ENCODE data around the gene RPL31.

Gene RPL31

GRCh38 chr2:101023327-101024107, 21.4 kb downstream of the RPL31 start:
- DNase-seq (ENCODE audit: low read depth) = no peak
- TF ChIP-seq, protein P1, sequence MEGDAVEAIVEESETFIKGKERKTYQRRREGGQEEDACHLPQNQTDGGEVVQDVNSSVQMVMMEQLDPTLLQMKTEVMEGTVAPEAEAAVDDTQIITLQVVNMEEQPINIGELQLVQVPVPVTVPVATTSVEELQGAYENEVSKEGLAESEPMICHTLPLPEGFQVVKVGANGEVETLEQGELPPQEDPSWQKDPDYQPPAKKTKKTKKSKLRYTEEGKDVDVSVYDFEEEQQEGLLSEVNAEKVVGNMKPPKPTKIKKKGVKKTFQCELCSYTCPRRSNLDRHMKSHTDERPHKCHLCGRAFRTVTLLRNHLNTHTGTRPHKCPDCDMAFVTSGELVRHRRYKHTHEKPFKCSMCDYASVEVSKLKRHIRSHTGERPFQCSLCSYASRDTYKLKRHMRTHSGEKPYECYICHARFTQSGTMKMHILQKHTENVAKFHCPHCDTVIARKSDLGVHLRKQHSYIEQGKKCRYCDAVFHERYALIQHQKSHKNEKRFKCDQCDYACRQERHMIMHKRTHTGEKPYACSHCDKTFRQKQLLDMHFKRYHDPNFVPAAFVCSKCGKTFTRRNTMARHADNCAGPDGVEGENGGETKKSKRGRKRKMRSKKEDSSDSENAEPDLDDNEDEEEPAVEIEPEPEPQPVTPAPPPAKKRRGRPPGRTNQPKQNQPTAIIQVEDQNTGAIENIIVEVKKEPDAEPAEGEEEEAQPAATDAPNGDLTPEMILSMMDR (conservative IDR thresholded peaks at IDR 0.05; ENCODE audit: low read length) = no peak
- no peak overlapping the region for H3K4me3 ChIP-seq (ENCODE audit: low read length)

- no peak for DNase-seq (ENCODE audit: low read depth)
- no peak overlapping the region for H3K4me3 ChIP-seq (ENCODE audit: low read length)
- TF ChIP-seq, protein P1 (conservative IDR thresholded peaks at IDR 0.05; ENCODE audit: low read length) = no peak
Measured at GRCh38 chr2:101025561-101025960, 23.5 kb downstream of the RPL31 start.

DNA sequence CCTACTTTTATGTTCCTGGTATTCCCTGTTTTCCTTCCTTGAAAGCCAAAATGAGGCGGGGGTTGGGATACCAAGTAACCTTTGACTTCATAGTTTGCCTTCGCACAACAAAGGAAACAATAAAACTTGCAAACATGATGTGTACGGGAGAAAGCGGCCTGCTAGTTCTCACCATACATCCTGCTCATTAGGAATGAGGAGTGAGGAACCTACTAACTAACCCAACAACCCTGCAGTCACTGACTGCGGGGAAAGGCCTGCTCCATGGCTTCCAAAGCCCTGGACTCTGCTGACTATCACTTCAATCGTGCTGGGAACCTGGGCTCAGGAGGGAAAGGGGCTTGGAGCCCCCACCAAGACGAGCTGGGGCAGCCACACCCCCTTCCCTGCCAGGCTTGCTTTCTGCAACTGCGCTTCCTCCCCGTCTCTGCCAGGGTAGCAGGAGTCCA, 24.2 kb downstream of the RPL31 start:
- no peak overlapping the region for H3K4me3 ChIP-seq (ENCODE audit: low read length)
- DNase-seq (ENCODE audit: low read depth) = no peak
- TF ChIP-seq, protein P1 (conservative IDR thresholded peaks at IDR 0.05; ENCODE audit: low read length) = no peak

GRCh38 chr2:101026923-101027469, 24.9 kb downstream of the RPL31 start:
- no peak for DNase-seq (ENCODE audit: low read depth)
- no peak overlapping the region for H3K4me3 ChIP-seq (ENCODE audit: low read length)
- TF ChIP-seq, protein P1 (conservative IDR thresholded peaks at IDR 0.05; ENCODE audit: low read length) = no peak

DNA sequence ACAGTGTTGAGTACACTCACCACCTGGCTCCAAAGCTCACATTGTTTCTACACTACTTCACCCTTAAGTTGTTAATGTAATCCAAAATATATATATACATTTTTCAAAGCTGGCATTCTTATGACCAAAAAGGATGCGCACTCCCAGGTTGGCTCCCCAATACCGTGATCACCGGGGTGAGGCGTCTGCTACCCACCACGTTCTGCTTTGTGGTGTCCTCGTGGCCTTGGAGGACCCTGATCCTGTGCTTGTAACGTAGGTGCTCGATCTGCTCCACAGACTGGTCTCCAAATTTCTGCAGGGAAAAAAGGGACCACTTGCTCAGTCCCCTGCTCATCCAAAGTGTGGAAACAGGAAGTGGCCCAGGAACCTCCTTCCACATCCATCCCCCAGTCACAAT, 25.8 kb downstream of the RPL31 start:
- DNase-seq (ENCODE audit: low read depth) = no peak
- TF ChIP-seq, protein P1 (conservative IDR thresholded peaks at IDR 0.05; ENCODE audit: low read length) = no peak
- H3K4me3 ChIP-seq (ENCODE audit: low read length) = no peak overlapping the region

GRCh38 chr2:101030866-101031554, 28.9 kb downstream of the RPL31 start:
- TF ChIP-seq, protein P1 (conservative IDR thresholded peaks at IDR 0.05; ENCODE audit: low read length) = no peak
- DNase-seq (ENCODE audit: low read depth) = no peak

More at GRCh38 chr2:101030866-101031554, 28.9 kb downstream of the RPL31 start:
- H3K4me3 ChIP-seq (ENCODE audit: low read length) = no peak overlapping the region
